HepG2 (cell line): Measurements from ENCODE around the gene CATSPERD. TPM values are rescaled to one million over a fixed set of nuclear protein-coding genes. Genes with fewer than 3 reads are reported as not detected.

ENCODE experiments used
- CREB1 ChIP-seq, 2 experiments: fragments of 450-650 bp in 1 of 2; IDR thresholded peaks; 2 replicates each; pipeline ENCODE4 v1.6.1; 2016 to 2017; ENCODE audit warnings: control low read depth in 1 of 2, mild to moderate bottlenecking in 1 of 2, missing compliant biosample characterization in 1 of 2, missing genetic modification characterization in 1 of 2
- HBP1 ChIP-seq: IDR thresholded peaks from 2 replicates; pipeline ENCODE4 v1.6.1; 2016; ENCODE audit warnings: low read depth, control low read depth
- HIVEP1 ChIP-seq: sonication (generic); formaldehyde crosslinking; IDR thresholded peaks from 2 replicates; pipeline ENCODE4 v1.4.0; 2020; ENCODE audit warnings: mild to moderate bottlenecking, missing genetic modification reagents
- MTA1 ChIP-seq: sonication (generic); formaldehyde crosslinking; IDR thresholded peaks from 2 replicates; pipeline ENCODE4 v1.4.0; 2020; ENCODE audit warnings: missing genetic modification reagents, mild to moderate bottlenecking, borderline replicate concordance
- MYC ChIP-seq: sonication (generic); formaldehyde crosslinking; IDR thresholded peaks from 2 replicates; pipeline ENCODE4 v1.9.0; 2021; ENCODE audit warnings: missing genetic modification reagents, borderline replicate concordance
- PLRG1 ChIP-seq: fragments of 450-650 bp; conservative IDR thresholded peaks from 2 replicates; pipeline ENCODE4 v1.6.1; 2016
- PRDM15 ChIP-seq: sonication (generic); formaldehyde crosslinking; IDR thresholded peaks from 2 replicates; pipeline ENCODE4 v1.4.0; 2020; ENCODE audit warnings: missing genetic modification reagents
- PTBP1 ChIP-seq: fragments of 200-400 bp; formaldehyde crosslinking; IDR thresholded peaks from 2 replicates; pipeline ENCODE4 v1.6.1; 2018; ENCODE audit warnings: low read length, low read depth; ENCODE audit not compliant: poor library complexity, severe bottlenecking
- ZNF180 ChIP-seq: sonication (generic); formaldehyde crosslinking; IDR thresholded peaks from 2 replicates; pipeline ENCODE4 v1.4.0; 2020; ENCODE audit warnings: low read depth, missing genetic modification reagents, borderline replicate concordance
- ZNF235 ChIP-seq: sonication (generic); formaldehyde crosslinking; IDR thresholded peaks from 2 replicates; pipeline ENCODE4 v1.8.1; 2023; ENCODE audit warnings: mild to moderate bottlenecking, missing genetic modification reagents, borderline replicate concordance
- ZNF407 ChIP-seq: sonication (generic); formaldehyde crosslinking; IDR thresholded peaks from one replicate; pipeline ENCODE4 v1.5.1; 2020; ENCODE audit warnings: mild to moderate bottlenecking, missing genetic modification reagents; ENCODE audit errors: not compliant biosample characterization
- ZNF629 ChIP-seq: sonication (generic); formaldehyde crosslinking; conservative IDR thresholded peaks from 2 replicates; pipeline ENCODE4 v1.5.0; 2020; ENCODE audit warnings: missing genetic modification reagents
- ZNF761 ChIP-seq: sonication (generic); formaldehyde crosslinking; conservative IDR thresholded peaks from 2 replicates; pipeline ENCODE4 v1.4.0; 2020; ENCODE audit warnings: mild to moderate bottlenecking, missing genetic modification reagents
- ZSCAN9 ChIP-seq: IDR thresholded peaks from 2 replicates; pipeline ENCODE4 v1.6.1; 2016; ENCODE audit warnings: borderline replicate concordance
- polyA plus RNA-seq, 8 experiments: library from polyadenylated mRNA; depleted of rRNA in 3 of 8; stranded (reverse) in 7 of 8; unstranded in 1 of 8; fragments of >200 nt; fragmentation: Illumina TruSeq in 4 of 8; extraction: Trizol in 4 of 8; gene quantifications; 2 replicates each; pipeline versions ENCODE4 v1.2.1 to v1.2.3, GENCODE V29; 2011 to 2016; ENCODE audit warnings: low read depth in 4 of 8, missing spikeins in 1 of 8, mixed read lengths in 1 of 8; ENCODE audit not compliant: insufficient read depth in 1 of 8
- total RNA-seq, 5 experiments: library from RNA; depleted of rRNA; stranded (reverse); fragments of >200 nt; fragmentation: Illumina TruSeq; extraction: Trizol; gene quantifications; 2 replicates each; pipeline ENCODE4 v1.2.3, GENCODE V29; 2016; ENCODE audit warnings: low read depth in 1 of 5

CATSPERD gene
- total and polyA plus RNA-seq, 2 of the 13 experiments (the other 11 are each of a cell fraction or from before 2014, with no cell fraction given) = 0.04 TPM; not detected in 1

GRCh38 chr19:5690955-5691821 lies 29.2 kb upstream of the CATSPERD start (continued):
- TF ChIP-seq ZNF761 (CRISPR knock-in tag) (no peak), MTA1 (CRISPR knock-in tag) (no peak), CREB1 (IDR thresholded peaks at IDR 0.05) (no peak), CREB1 (CRISPR knock-in tag; IDR thresholded peaks at IDR 0.05) (no peak), HIVEP1 (CRISPR knock-in tag) (no peak), ZNF407 (no peak), ZNF629 (CRISPR knock-in tag) (no peak), PLRG1 (no peak), HBP1 (no peak), PTBP1 (no peak), ZSCAN9 (CRISPR knock-in tag) (no peak), ZNF235 (CRISPR knock-in tag) (no peak), PRDM15 (0 out of 2 replicates have a peak, but pooled peaks have one; percentile 28), MYC (CRISPR knock-in tag) (no peak), ZNF180 (CRISPR knock-in tag) (no peak)
